Activated CD4-positive, alpha-beta T cell treated with anti-CD3 and anti-CD28 coated beads, Interleukin-2, amount 50 U/mL, for 24 hours (primary cell): ENCODE results near the gene OR8A1.
"Not testable (repeated sequence)": the region's sequence is repeated elsewhere in the genome, so short reads cannot be mapped to it uniquely, and the experiment has no call there.

ENCODE experiments used
- DNase-seq, 2 donors: peaks; one replicate each; pipeline ENCODE4 v3.0.0-alpha.2; 2020; ENCODE audit warnings: low read depth in 1 of 2, low spot score in 1 of 2

OR8A1 gene

DNA sequence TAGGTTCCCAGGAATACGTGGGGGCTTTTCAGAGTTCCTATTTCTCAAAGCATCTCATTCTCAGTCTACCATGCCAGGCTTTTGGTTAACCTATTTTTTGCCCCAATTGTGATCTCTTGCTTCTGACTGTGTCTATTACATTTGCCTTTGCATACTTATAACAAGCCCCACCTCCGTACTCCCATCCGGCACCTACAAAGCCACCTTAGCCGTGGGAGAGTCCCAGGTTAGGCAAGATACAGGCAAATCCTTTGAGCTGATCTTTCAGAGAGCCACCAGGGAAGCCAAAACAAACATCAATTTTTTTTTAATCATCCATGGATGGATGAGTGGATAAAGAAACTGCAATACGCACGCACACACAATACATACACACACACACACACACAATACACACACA is 22.8 kb downstream of the OR8A1 start:
- no peak for DNase-seq

DNA sequence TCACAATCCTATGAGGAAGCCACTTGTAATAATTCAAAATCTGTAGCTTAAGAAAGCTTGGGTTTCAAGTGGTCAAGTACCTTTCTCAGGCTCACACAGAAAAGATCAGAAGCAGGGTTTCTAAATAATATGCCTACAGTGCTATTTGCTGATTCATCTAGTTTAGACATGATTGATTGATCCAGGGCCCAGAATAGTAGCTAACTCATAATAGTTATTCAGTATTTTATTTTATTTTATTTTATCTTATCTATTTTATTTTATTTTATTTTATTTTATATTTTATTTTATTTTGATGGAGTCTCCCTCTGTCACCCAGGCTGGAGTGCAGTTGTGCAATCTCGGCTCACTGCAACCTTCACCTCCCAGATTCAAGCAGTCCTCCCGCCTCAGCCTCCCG is 25.5 kb downstream of the OR8A1 start:
- DNase-seq, result no peak

DNA sequence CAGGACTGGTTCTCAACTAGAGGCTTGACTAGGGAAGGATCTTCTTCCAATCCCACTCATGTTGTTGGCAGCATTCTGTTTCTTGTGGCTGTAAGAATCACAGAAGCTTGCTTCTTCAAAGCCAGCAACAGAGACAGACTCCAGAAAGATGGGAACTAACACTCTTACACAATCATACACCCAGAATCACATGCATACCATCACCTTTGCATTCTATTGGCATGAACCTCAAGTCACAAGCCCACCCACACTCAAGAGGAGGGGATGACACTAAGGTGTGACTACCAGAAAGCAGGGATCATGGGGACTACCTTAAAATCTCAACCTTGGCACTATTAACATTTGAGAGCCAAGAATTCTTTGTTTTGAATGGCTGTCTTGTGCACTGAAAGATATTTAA is 27.8 kb downstream of the OR8A1 start:
- no peak for DNase-seq

DNA sequence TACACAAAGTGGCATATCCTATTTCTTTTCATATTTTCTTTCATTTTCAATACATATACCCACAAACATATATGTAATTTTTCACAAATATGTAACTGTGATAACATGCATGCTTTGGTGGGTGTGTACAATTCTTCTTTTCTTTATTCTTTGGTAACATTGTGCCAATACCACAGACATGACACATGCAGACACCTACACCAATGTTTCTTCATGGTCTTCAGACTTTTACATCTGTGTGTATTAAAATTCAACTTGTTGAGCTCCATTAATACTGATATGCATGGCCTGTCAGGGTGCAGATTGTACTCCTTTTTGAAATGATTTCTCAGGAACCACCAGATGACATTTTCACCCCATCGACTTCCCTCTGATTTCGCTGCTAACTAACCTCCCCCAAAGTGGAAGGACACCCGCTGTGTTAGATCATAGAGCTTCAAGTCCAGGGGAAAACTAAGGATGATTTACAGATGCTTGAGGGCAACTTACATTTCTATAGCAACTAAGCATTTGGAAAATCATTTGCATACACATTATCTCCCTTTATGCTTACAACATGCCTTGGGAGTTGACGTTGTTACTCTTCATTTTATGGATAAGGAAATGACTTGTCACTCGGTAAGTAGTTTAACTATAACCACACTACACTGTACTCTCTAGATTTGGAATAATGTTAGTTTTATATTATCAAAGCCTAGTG is 31.0 kb downstream of the OR8A1 start:
- no peak for DNase-seq

DNA sequence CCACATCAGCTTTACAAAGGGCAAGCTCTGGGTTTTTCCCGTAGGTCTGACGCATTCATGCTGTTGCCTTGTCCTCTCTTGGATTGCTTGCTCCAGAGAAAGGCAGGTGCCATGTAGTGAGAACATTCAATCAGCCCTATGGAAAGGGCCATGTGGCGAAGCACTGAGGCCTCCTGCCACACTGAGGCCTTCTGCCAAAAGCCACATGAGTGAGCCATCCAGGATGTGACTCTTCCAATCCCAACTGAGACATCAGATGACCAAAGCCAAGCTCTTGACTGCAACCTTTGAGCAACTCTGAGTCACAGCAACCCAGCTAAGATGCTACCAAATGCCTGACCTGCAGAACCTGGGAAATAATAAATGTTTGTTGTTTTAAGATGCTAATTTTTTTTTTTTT is 32.4 kb downstream of the OR8A1 start:
- no peak for DNase-seq

DNA sequence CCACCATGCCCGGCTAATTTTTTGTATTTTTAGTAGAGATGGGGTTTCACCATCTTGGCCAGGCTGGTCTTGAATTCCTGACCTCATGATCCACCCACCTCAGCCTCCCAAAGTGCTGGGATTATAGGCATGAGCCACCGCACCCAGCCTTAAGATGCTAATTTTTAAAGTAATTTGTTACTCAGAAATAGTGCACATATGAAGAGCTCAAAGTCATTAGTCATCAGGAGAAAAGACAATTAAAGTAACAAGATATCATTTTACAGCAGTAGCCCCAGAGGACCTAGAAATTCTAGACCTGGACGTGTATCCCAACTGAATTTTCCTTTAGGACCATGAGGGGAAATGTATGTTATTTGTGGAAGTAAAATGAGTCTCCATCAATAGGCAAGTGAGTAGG is 32.9 kb downstream of the OR8A1 start:
- DNase-seq, result not testable (repeated sequence)

DNA sequence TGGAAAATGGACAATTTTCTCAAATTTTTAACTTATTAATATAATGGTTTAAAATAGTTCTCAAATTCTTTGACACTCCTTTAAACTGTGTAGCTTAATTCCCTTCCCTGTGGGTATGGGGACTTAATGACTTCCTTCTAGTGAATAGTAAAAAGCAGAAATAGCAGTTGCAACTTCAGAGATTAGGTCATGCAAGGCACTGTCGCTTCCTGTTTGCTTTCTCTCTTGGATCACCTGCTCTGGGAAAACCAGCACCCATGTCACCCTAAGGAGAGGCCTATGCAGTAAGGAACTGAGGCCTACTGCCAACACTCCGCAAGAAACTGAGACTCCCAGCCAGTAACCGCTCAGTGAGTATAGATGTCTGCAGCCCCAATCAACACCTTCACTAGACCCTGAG is 35.9 kb downstream of the OR8A1 start:
- no peak for DNase-seq

DNA sequence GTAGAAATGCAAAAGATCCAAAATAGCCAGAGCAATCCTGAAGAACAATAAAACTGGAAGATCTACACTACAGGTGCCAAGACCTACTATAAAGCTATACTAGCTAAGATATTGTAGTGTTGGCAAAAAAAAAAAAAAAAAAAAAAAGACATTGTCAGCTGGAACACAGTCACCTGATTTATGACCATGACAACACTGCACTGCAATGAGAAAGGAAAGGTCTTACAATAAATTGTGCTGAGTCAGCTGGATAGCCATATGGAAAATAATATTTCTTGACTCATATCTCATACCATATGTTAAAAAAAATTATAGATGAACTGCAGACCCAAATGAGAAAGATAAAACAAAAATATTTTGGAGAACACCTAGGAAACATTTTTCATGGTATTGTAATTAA is 38.4 kb downstream of the OR8A1 start:
- no peak for DNase-seq

DNA sequence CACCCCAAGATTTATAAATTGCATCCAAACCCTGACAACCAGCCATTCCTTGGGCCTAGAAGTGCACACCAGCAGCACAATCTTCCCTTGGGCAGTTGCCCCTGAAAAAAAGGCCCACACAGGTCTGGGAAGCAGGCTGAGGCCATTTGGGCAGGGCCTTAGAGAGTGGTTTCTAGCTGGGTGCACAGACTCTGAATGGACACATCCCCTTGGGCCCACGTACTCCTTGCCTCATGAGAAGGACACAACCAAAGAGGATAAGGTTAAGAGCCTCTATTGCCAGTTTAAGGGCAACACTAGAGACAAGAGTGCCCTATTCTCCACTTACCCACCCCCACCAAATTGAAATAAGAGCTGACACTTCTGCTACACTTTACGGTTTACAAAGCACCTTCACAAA is 40.5 kb downstream of the OR8A1 start:
- DNase-seq, result no peak

DNA sequence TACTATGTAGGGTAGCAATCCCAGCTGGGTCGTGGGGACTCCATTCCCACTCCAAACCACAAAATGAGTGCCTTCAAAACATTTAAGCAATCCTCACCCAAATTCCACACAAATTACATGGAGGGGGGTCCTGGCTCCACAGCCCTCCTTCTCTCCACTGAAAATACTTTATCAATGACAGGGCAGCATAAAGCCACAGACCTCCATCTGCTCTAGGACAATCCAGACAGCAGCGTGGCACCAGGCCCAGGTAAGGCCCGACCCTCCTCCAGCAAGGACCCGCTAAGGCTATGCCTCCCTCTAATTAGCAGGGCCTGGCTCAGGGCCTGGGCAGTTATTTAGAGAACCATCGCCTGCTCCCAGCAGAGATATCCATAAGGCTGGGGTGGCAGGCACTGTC is 41.3 kb downstream of the OR8A1 start, which contains the start of gene PANX3:
Gene PANX3 (plus strand): TSS at position 365 of the 400 bp plus-strand sequence. CDS start 129 bp downstream, outside the sequence.
- no peak for DNase-seq

DNA sequence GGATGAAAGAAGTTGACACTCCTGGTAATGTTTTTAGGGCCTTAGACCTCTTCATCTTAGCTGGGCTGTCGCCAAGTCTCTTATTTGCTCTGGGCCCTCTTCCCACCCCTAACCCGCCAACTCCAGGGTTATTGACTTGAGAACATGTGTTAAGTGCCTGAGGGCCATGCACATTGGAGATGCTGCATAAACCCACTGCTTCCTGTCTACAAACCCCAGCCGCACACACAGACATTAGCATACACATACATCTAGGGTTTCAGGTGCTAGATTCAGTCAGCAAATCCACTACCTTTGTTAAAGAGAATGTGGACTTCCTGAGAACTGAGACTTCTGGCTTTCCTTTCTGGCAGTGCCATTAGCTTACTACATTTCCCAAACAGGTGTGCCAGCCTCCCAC is 42.2 kb downstream of the OR8A1 start:
- DNase-seq, result no peak

DNA sequence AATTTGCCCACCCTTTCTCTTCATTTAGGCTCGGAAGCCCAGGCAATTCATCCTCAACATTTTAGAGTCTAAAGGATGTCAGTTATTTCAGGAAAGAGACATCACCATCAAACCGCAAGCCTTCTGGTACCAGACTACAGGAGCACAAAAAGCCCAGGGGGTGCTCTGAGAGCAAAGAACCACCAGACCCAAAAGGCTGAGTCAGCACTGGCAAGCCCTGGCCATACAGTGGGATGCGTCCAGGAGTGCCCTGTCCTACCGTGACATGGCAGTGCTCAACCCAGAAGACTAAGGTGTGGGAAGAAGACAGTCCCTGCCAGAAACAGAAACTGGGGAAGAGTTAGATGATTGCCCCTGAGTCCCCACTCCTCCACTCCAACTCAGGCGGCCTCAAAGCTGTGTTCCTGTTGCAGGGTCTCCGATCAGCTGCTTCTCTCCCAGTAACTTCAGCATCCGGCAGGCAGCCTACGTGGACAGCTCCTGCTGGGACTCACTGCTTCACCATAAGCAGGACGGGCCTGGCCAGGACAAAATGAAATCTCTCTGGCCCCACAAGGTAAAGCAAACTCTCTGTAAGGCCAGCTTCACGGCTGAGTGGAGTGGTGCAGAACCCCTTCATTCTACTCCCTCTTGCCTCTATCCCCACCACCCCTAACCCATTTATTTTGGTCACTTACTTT is 42.9 kb downstream of the OR8A1 start:
- DNase-seq, result no peak

DNA sequence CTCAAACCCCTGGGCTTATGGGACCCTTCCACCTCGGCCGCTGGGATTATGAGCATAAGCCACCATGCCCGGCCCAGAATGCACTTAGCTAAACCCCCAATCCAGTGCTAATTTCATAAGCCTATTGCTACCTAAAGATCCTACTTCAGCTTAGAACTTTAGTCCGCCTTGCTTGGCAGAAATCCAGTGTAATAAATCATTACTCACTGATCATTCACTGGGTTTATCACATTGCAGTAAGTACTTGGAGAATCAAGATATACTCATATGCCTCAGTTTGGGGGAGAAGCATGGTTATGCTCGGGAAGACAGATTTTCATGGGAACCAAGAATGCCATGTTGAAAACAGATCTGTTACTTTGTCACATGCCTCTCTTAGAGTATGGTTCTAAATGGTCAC is 49.1 kb downstream of the OR8A1 start:
- no peak for DNase-seq
